ENCODE data around the gene ENOX1.

The ENOX1 gene

DNA sequence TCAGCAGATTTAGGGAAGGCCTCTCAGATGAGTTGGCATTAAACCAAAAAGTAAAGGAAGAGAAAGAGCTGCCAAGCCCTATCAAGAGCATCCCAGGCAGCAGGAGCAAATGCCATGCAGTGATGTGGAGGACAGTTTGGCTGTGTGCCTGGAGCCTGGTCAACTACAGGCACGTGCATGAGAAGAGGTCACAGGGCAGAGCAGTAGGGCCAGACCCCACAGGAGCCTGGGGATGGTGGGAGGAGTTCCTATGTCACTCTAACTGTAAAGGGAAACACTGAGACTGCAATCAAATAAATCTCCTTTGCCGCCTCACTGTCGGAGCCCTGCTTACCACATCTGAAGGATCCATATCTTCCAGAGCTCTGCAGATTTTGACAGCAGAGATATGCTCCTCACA lies 240.5 kb downstream of the ENOX1 start:
- H3K27ac ChIP-seq (ENCODE audit: low read depth, low read length, severe bottlenecking) = peak overlapping the region; percentile 3
- H3K4me3 ChIP-seq (ENCODE audit: extremely low read depth, insufficient read depth, low read length, poor library complexity, severe bottlenecking) = no peak overlapping the region
- H3K9me3 ChIP-seq (ENCODE audit: control insufficient read depth, low read length) = no peaks in the 10 kb centered on the region
- no peaks in the 10 kb centered on the region for H3K36me3 ChIP-seq (ENCODE audit: control insufficient read depth, insufficient read depth, low read length)
- H3K4me1 ChIP-seq (ENCODE audit: control insufficient read depth, insufficient read depth, low read length, poor library complexity, severe bottlenecking) = peaks cover 9% of the 10 kb centered on the region
- 60% methylated on average over 2 of the region's 3 CpGs; no CpG with 5 or more reads in 1 of the 2 experiments for WGBS, 2 experiments (ENCODE audit: insufficient coverage in 2 of 2)

GRCh38 chr13:43545317-43545874 lies 241.4 kb downstream of the ENOX1 start:
- Histone ChIP-seq H3K4me1 (ENCODE audit: control insufficient read depth, insufficient read depth, low read length, poor library complexity, severe bottlenecking) (peaks cover 9% of the 10 kb centered on the region), H3K27ac (ENCODE audit: low read depth, low read length, severe bottlenecking) (peak overlapping the region; percentile 71), H3K4me3 (ENCODE audit: extremely low read depth, insufficient read depth, low read length, poor library complexity, severe bottlenecking) (no peak overlapping the region), H3K36me3 (ENCODE audit: control insufficient read depth, insufficient read depth, low read length) (no peaks in the 10 kb centered on the region), H3K9me3 (ENCODE audit: control insufficient read depth, low read length) (no peaks in the 10 kb centered on the region)
- 94% methylated on average over 3 of the region's 4 CpGs; no CpG with 5 or more reads in 1 of the 2 experiments for WGBS, 2 experiments (ENCODE audit: insufficient coverage in 2 of 2)

GRCh38 chr13:43544631-43545030 lies 242.1 kb downstream of the ENOX1 start:
- WGBS, 2 experiments (ENCODE audit: insufficient coverage in 2 of 2) = 83 to 100% methylated on average over 1 to 3 of the region's 5 CpGs
- no peaks in the 10 kb centered on the region for H3K9me3 ChIP-seq (ENCODE audit: control insufficient read depth, low read length)
- no peak overlapping the region for H3K4me3 ChIP-seq (ENCODE audit: extremely low read depth, insufficient read depth, low read length, poor library complexity, severe bottlenecking)
- H3K4me1 ChIP-seq (ENCODE audit: control insufficient read depth, insufficient read depth, low read length, poor library complexity, severe bottlenecking) = peaks cover 9% of the 10 kb centered on the region
- H3K36me3 ChIP-seq (ENCODE audit: control insufficient read depth, insufficient read depth, low read length) = no peaks in the 10 kb centered on the region
- H3K27ac ChIP-seq (ENCODE audit: low read depth, low read length, severe bottlenecking) = peak overlapping the region; percentile 43

- no peaks in the 10 kb centered on the region for H3K9me3 ChIP-seq (ENCODE audit: control insufficient read depth, low read length)
- H3K36me3 ChIP-seq (ENCODE audit: control insufficient read depth, insufficient read depth, low read length) = no peaks in the 10 kb centered on the region
- H3K27ac ChIP-seq (ENCODE audit: low read depth, low read length, severe bottlenecking) = no peak overlapping the region
- no peak overlapping the region for H3K4me3 ChIP-seq (ENCODE audit: extremely low read depth, insufficient read depth, low read length, poor library complexity, severe bottlenecking)
- WGBS, 2 experiments (ENCODE audit: insufficient coverage in 2 of 2) = 100% methylated on average over 1 of the region's 2 CpGs
- H3K4me1 ChIP-seq (ENCODE audit: control insufficient read depth, insufficient read depth, low read length, poor library complexity, severe bottlenecking) = peaks cover 9% of the 10 kb centered on the region
Observed at GRCh38 chr13:43544011-43544410, 242.8 kb downstream of the ENOX1 start.

DNA sequence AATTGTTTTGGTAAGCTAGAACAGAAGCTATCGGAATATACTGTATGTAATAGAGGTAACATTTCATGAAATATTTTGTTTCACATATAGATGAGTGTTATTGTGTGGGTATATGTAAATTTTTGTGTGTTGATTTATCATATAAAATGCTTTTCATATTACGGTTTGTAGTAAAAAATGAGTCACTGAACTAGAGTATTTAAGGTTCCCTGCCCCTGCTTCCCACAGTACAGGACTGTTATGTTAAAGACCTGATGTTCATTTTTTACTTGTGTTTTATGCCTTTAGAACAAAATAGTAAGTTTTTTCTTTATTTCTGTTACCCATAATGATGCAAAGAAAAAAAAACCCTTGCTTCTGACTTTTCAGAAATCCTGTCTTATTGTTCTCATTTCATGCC lies 243.4 kb downstream of the ENOX1 start:
- no peak overlapping the region for H3K4me3 ChIP-seq (ENCODE audit: extremely low read depth, insufficient read depth, low read length, poor library complexity, severe bottlenecking)
- no peaks in the 10 kb centered on the region for H3K36me3 ChIP-seq (ENCODE audit: control insufficient read depth, insufficient read depth, low read length)
- H3K4me1 ChIP-seq (ENCODE audit: control insufficient read depth, insufficient read depth, low read length, poor library complexity, severe bottlenecking) = peaks cover 9% of the 10 kb centered on the region
- 80 to 100% methylated on average over 1 of the region's 2 CpGs for whole genome bisulfite sequencing, 2 experiments (ENCODE audit: insufficient coverage in 2 of 2)
- H3K27ac ChIP-seq (ENCODE audit: low read depth, low read length, severe bottlenecking) = no peak overlapping the region
- H3K9me3 ChIP-seq (ENCODE audit: control insufficient read depth, low read length) = no peaks in the 10 kb centered on the region

- H3K4me3 ChIP-seq (ENCODE audit: extremely low read depth, insufficient read depth, low read length, poor library complexity, severe bottlenecking) = no peak overlapping the region
- no peaks in the 10 kb centered on the region for H3K9me3 ChIP-seq (ENCODE audit: control insufficient read depth, low read length)
- 89% methylated on average over 1 of the region's 2 CpGs; no CpG with 5 or more reads in 1 of the 2 experiments for WGBS, 2 experiments (ENCODE audit: insufficient coverage in 2 of 2)
- no peaks in the 10 kb centered on the region for H3K36me3 ChIP-seq (ENCODE audit: control insufficient read depth, insufficient read depth, low read length)
- no peaks in the 10 kb centered on the region for H3K4me1 ChIP-seq (ENCODE audit: control insufficient read depth, insufficient read depth, low read length, poor library complexity, severe bottlenecking)
- H3K27ac ChIP-seq (ENCODE audit: low read depth, low read length, severe bottlenecking) = no peak overlapping the region
Observed at GRCh38 chr13:43537124-43537523, 249.6 kb downstream of the ENOX1 start.

- Histone ChIP-seq H3K36me3 (ENCODE audit: control insufficient read depth, insufficient read depth, low read length) (no peaks in the 10 kb centered on the region), H3K4me1 (ENCODE audit: control insufficient read depth, insufficient read depth, low read length, poor library complexity, severe bottlenecking) (no peaks in the 10 kb centered on the region), H3K27ac (ENCODE audit: low read depth, low read length, severe bottlenecking) (no peak overlapping the region), H3K4me3 (ENCODE audit: extremely low read depth, insufficient read depth, low read length, poor library complexity, severe bottlenecking) (no peak overlapping the region), H3K9me3 (ENCODE audit: control insufficient read depth, low read length) (no peaks in the 10 kb centered on the region)
Observed at GRCh38 chr13:43529796-43530195, 257.0 kb downstream of the ENOX1 start.

- WGBS, 2 experiments (ENCODE audit: insufficient coverage in 2 of 2) = 90 to 100% methylated on average over 2 of the region's 6 CpGs
- Histone ChIP-seq H3K4me3 (ENCODE audit: extremely low read depth, insufficient read depth, low read length, poor library complexity, severe bottlenecking) (no peak overlapping the region), H3K27ac (ENCODE audit: low read depth, low read length, severe bottlenecking) (no peak overlapping the region), H3K4me1 (ENCODE audit: control insufficient read depth, insufficient read depth, low read length, poor library complexity, severe bottlenecking) (no peaks in the 10 kb centered on the region), H3K36me3 (ENCODE audit: control insufficient read depth, insufficient read depth, low read length) (no peaks in the 10 kb centered on the region), H3K9me3 (ENCODE audit: control insufficient read depth, low read length) (no peaks in the 10 kb centered on the region)
Observed at GRCh38 chr13:43528992-43529391, 257.8 kb downstream of the ENOX1 start.

GRCh38 chr13:43522788-43523187 lies 264.0 kb downstream of the ENOX1 start:
- no peak overlapping the region for H3K4me3 ChIP-seq (ENCODE audit: extremely low read depth, insufficient read depth, low read length, poor library complexity, severe bottlenecking)
- H3K9me3 ChIP-seq (ENCODE audit: control insufficient read depth, low read length) = no peaks in the 10 kb centered on the region
- H3K36me3 ChIP-seq (ENCODE audit: control insufficient read depth, insufficient read depth, low read length) = no peaks in the 10 kb centered on the region
- no peak overlapping the region for H3K27ac ChIP-seq (ENCODE audit: low read depth, low read length, severe bottlenecking)
- H3K4me1 ChIP-seq (ENCODE audit: control insufficient read depth, insufficient read depth, low read length, poor library complexity, severe bottlenecking) = no peaks in the 10 kb centered on the region

GRCh38 chr13:43520351-43520750 lies 266.4 kb downstream of the ENOX1 start:
- H3K9me3 ChIP-seq (ENCODE audit: control insufficient read depth, low read length) = no peaks in the 10 kb centered on the region
- H3K27ac ChIP-seq (ENCODE audit: low read depth, low read length, severe bottlenecking) = no peak overlapping the region
- H3K4me3 ChIP-seq (ENCODE audit: extremely low read depth, insufficient read depth, low read length, poor library complexity, severe bottlenecking) = no peak overlapping the region
- no peaks in the 10 kb centered on the region for H3K36me3 ChIP-seq (ENCODE audit: control insufficient read depth, insufficient read depth, low read length)
- WGBS, 2 experiments (ENCODE audit: insufficient coverage in 2 of 2) = 83 to 100% methylated on average over 2 to 3 of the region's 5 CpGs
- no peaks in the 10 kb centered on the region for H3K4me1 ChIP-seq (ENCODE audit: control insufficient read depth, insufficient read depth, low read length, poor library complexity, severe bottlenecking)

- Histone ChIP-seq H3K9me3 (ENCODE audit: control insufficient read depth, low read length) (no peaks in the 10 kb centered on the region), H3K36me3 (ENCODE audit: control insufficient read depth, insufficient read depth, low read length) (no peaks in the 10 kb centered on the region)
Observed at GRCh38 chr13:43518833-43519232, 267.9 kb downstream of the ENOX1 start.

More at GRCh38 chr13:43518833-43519232, 267.9 kb downstream of the ENOX1 start:
- no peaks in the 10 kb centered on the region for H3K4me1 ChIP-seq (ENCODE audit: control insufficient read depth, insufficient read depth, low read length, poor library complexity, severe bottlenecking)
- H3K27ac ChIP-seq (ENCODE audit: low read depth, low read length, severe bottlenecking) = no peak overlapping the region
- no peak overlapping the region for H3K4me3 ChIP-seq (ENCODE audit: extremely low read depth, insufficient read depth, low read length, poor library complexity, severe bottlenecking)

Measured in mesodermal cell (in vitro differentiated cells).